K562 (cell line): Measurements from ENCODE around the gene CD109. TPM values are rescaled to one million over a fixed set of nuclear protein-coding genes. Genes with fewer than 3 reads are reported as not detected.

Experiments
- DNMT1 ChIP-seq: fragments of 450-650 bp; IDR thresholded peaks from 2 replicates; pipeline ENCODE4 v1.6.1; 2016; ENCODE audit warnings: antibody characterized with exemption, mild to moderate bottlenecking
- ETS2 ChIP-seq: IDR thresholded peaks from 2 replicates; pipeline ENCODE4 v1.6.1; 2016; ENCODE audit warnings: borderline replicate concordance, missing genetic modification characterization, mild to moderate bottlenecking, moderate library complexity, missing compliant biosample characterization; ENCODE audit not compliant: poor library complexity, severe bottlenecking
- HDAC1 ChIP-seq, 2 experiments: fragments of 450-650 bp; IDR thresholded peaks; 2 replicates each; pipeline ENCODE4 v1.6.1; 2016 to 2017; ENCODE audit warnings: inconsistent platforms in 1 of 2, mild to moderate bottlenecking in 1 of 2, moderate library complexity in 1 of 2
- HDAC2 ChIP-seq: fragments of 450-650 bp; IDR thresholded peaks from 2 replicates; pipeline ENCODE4 v1.6.1; 2016; ENCODE audit warnings: mild to moderate bottlenecking
- HMG20A ChIP-seq: fragments of 450-650 bp; formaldehyde crosslinking; conservative IDR thresholded peaks from 2 replicates; pipeline ENCODE4 v1.4.0; 2020; ENCODE audit warnings: mild to moderate bottlenecking, mixed read lengths
- KLF16 ChIP-seq: IDR thresholded peaks from 2 replicates; pipeline ENCODE4 v1.6.1; 2016; ENCODE audit warnings: antibody characterized with exemption
- MAX ChIP-seq: sonication (generic); formaldehyde crosslinking; IDR thresholded peaks from 2 replicates; pipeline ENCODE4 v1.9.0; 2022; ENCODE audit warnings: mild to moderate bottlenecking, missing genetic modification reagents
- MECOM ChIP-seq: fragments of 250-450 bp; sonication (Bioruptor Pico); IDR thresholded peaks from 2 replicates; pipeline ENCODE4 v1.8.0; 2022; ENCODE audit warnings: inconsistent platforms
- NR0B1 ChIP-seq: fragments of 450-650 bp; IDR thresholded peaks from one replicate; pipeline ENCODE4 v1.6.1; 2018; ENCODE audit warnings: mild to moderate bottlenecking, moderate library complexity; ENCODE audit not compliant: partially characterized antibody
- U2AF2 ChIP-seq: fragments of 200-400 bp; formaldehyde crosslinking; optimal IDR thresholded peaks from 2 replicates; pipeline ENCODE3; 2017; ENCODE audit warnings: low read depth, mild to moderate bottlenecking, low read length
- USF1 ChIP-seq: sonication (generic); formaldehyde crosslinking; IDR thresholded peaks from 2 replicates; pipeline ENCODE4 v1.9.0; 2022; ENCODE audit warnings: mild to moderate bottlenecking, missing genetic modification reagents
- VEZF1 ChIP-seq: fragments of 200-800 bp; sonication (Bioruptor generic); IDR thresholded peaks from 2 replicates; pipeline ENCODE4 v1.6.1; 2017; ENCODE audit warnings: missing genetic modification characterization, missing compliant biosample characterization
- ZC3H4 ChIP-seq: sonication (generic); formaldehyde crosslinking; IDR thresholded peaks from 2 replicates; pipeline ENCODE4 v1.9.0; 2021; ENCODE audit warnings: missing genetic modification reagents, borderline replicate concordance
- ZNF175 ChIP-seq: fragments of 200-800 bp; sonication (Bioruptor generic); IDR thresholded peaks from 2 replicates; pipeline ENCODE4 v1.6.1; 2016; ENCODE audit warnings: low read depth, mild to moderate bottlenecking, missing genetic modification characterization, missing compliant biosample characterization
- ZNF318 ChIP-seq, 2 experiments: fragments of 450-650 bp; IDR thresholded peaks; 2 replicates each; pipeline ENCODE4 v1.6.1; 2016; ENCODE audit warnings: mild to moderate bottlenecking in 2 of 2, borderline replicate concordance in 1 of 2, low read depth in 1 of 2, moderate library complexity in 1 of 2
- ZNF766 ChIP-seq: fragments of 200-800 bp; sonication (Bioruptor generic); conservative IDR thresholded peaks from 2 replicates; pipeline ENCODE4 v1.6.1; 2016; ENCODE audit warnings: missing genetic modification characterization, missing compliant biosample characterization
- polyA plus RNA-seq, 8 experiments: library from polyadenylated mRNA; depleted of rRNA in 4 of 8; stranded (reverse) in 5 of 8; unstranded in 3 of 8; fragments of >200 nt; fragmentation: Nextera tagmentation in 2 of 8; fragmentation: Illumina TruSeq in 1 of 8; extraction: Ambion mirVana in 2 of 8; extraction: Trizol in 1 of 8; gene quantifications; 2 replicates each; pipeline versions ENCODE4 v1.2.1 to v1.2.3, GENCODE V29; 2011 to 2014; ENCODE audit warnings: inconsistent platforms in 1 of 8, missing spikeins in 1 of 8
- total RNA-seq, 7 experiments: library from RNA; depleted of rRNA in 6 of 7; stranded (reverse); fragments of >200 nt in 6 of 7; fragmentation: Illumina TruSeq in 2 of 7; extraction: Trizol in 2 of 7; gene quantifications; 2 replicates each; pipeline versions ENCODE4 v1.2.1 to v1.2.3, GENCODE V29; 2011 to 2021; ENCODE audit warnings: low replicate concordance in 1 of 7

The CD109 gene
- total and polyA plus RNA-seq, 9 of the 15 experiments (the other 6 are each of a cell fraction or from before 2014, with no cell fraction given): under 0.01 to 0.22 (median 0.11) TPM

- TF ChIP-seq ZNF318 (IDR thresholded peaks at IDR 0.05; ENCODE audit: borderline replicate concordance in 1 of 2, low read depth in 1 of 2) (no peak), HDAC2 (no peak), DNMT1 (no peak), VEZF1 (CRISPR knock-in tag) (no peak), HDAC1 (IDR thresholded peaks at IDR 0.05) (no peak), MAX (CRISPR knock-in tag) (no peak), ZNF766 (no peak), USF1 (CRISPR knock-in tag) (no peak), MECOM (CRISPR knock-in tag) (no peak), HMG20A (no peak), ZNF175 (CRISPR knock-in tag) (no peak), U2AF2 (no peak), ETS2 (tag) (no peak), ZC3H4 (CRISPR knock-in tag) (no peak), NR0B1 (no peak), KLF16 (peak; percentile 46; the same call in 1 of the 2 replicates)
Observed at GRCh38 chr6:73675466-73676098, 20.4 kb upstream of the CD109 start (continued).
